PC-3 (cell line): ENCODE data around the gene KCNQ1.

Experiments
- EZH2 ChIP-seq: fragments of 300-600 bp; sonication (generic); IDR thresholded peaks from one replicate; pipeline ENCODE4 v1.6.1; 2017; ENCODE audit warnings: antibody characterized with exemption, mild to moderate bottlenecking, low read length; ENCODE audit not compliant: unreplicated experiment
- TF ChIP-seq, protein P1 (sequence below): fragments of 300-600 bp; sonication (generic); conservative IDR thresholded peaks from 2 replicates; pipeline ENCODE4 v1.5.1; 2017; ENCODE audit warnings: antibody characterized with exemption, low read depth, mild to moderate bottlenecking, low read length

- TF ChIP-seq, protein P1, sequence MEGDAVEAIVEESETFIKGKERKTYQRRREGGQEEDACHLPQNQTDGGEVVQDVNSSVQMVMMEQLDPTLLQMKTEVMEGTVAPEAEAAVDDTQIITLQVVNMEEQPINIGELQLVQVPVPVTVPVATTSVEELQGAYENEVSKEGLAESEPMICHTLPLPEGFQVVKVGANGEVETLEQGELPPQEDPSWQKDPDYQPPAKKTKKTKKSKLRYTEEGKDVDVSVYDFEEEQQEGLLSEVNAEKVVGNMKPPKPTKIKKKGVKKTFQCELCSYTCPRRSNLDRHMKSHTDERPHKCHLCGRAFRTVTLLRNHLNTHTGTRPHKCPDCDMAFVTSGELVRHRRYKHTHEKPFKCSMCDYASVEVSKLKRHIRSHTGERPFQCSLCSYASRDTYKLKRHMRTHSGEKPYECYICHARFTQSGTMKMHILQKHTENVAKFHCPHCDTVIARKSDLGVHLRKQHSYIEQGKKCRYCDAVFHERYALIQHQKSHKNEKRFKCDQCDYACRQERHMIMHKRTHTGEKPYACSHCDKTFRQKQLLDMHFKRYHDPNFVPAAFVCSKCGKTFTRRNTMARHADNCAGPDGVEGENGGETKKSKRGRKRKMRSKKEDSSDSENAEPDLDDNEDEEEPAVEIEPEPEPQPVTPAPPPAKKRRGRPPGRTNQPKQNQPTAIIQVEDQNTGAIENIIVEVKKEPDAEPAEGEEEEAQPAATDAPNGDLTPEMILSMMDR: no peak
- TF ChIP-seq EZH2: no peak
Measured at GRCh38 chr11:2450321-2451041, 5.7 kb downstream of the KCNQ1 start.
